Skin of body (tissue), 2 donors: ENCODE data around the gene ZSCAN31. TPM values are rescaled to one million over a fixed set of nuclear protein-coding genes. Genes with fewer than 3 reads are reported as not detected.
"Not testable (repeated sequence)": the region's sequence is repeated elsewhere in the genome, so short reads cannot be mapped to it uniquely, and the experiment has no call there.

Experiments
- DNase-seq: peaks from one replicate; lab custom pipeline; 2025; lab: John Stamatoyannopoulos, UW
- total RNA-seq: library from RNA; depleted of rRNA; stranded (reverse); fragments of >200 nt; gene quantifications from one replicate; pipeline ENCODE4 v1.2.3, GENCODE V29; 2014

The ZSCAN31 gene
- total RNA-seq: 10.1 TPM

DNA sequence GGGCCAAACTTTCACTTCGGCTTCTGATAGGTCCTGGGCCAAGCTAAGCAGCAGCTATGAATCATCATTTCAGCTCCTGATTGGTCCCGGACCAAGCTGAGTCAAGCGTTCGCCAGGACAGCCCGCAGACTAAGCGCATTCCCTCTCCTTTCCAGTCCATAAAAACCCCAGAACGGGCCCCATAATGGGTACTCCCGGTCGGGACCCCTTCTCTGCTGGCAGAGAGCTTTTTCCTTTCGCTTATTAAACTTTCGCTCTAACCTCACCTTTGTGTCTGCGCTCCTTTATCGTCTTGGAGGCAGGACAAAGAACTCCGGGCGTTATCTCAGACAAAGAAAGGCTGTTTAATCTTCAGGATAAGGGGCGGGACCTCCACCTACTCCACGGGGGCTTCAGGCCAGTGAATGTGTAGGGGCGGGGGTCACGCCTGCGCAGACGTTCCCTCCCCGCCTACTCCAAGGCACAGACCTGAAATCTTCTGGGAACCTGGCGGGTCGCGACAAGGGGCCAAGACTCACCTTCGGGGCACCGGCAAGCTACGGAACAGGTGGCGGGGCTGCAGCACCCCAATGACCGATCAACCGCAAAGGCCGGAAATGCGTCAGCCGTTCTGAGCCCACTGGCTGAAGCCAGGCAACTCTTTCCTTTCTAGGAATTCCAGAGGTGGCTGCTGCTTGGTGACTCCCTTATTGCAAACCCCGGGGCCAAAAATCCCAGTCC is at the start of gene ZSCAN31:
Gene ZSCAN31, minus strand, starts transcription at position 585 of the 720 bp plus-strand sequence. CDS start 6,465 bp downstream, outside the sequence.
- DNase-seq: peak; percentile 98

DNA sequence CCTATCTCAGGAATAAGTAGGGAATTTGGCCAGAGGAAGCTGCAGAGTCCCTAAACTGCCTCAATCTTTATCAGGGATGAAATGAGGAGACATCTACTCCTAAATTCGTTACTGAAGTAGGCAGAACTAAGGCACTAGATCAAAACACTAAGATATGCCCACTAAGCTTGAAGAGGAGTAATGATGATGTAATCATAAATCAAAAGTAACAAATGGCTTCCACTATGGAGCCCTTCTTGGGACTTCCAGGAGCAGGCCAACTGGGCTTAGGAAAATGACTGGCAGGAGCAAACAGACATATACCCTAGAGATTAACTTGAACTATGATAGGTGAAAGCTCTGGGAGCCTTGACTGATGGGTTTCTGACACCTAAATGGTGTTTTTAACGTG is 48.2 kb upstream of the ZSCAN31 start:
- no peak for DNase-seq

DNA sequence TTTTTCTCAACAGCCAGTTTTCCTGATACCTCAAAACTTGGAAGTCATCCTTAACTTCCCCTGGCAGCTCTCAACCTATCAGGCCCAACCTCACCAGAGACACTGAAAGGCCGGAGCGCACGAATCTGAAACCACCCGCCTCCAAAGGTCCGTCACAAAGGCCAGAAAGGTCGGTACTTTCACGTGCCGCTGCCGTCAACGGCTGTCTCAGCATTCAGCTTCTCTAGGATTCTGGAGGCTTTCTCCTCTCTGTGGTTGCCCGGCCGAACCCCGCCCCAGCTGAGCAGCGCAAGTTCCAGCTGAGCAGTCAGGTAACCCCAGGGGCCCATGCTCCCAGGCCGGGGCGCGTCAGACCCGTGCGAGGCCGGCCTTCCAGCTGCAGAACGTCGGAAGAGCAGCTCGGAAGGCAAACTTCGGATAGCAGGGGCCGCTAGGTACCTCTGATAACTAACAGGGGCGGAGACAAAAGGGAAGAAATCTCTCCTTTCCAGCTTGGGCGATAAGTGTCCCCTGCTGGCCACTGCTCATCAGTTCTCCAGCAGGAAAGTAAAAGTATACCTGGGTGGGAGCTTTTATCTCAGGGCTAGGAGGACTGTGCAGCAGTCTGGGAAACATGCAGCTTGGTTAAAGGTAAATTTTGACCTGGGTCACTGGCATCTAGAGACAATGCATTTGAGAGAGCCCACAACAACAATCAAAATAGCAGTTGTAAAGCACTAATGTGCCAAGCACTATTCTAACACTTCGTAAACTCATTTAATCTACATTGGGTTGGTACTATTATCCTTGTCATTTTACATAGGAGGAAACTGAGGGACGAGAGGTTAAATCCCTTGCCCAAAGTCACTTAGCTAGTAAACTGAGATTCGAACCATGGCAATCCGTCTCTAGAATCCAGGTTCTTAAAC is 47.5 kb upstream of the ZSCAN31 start:
- DNase-seq: peak; percentile 50

DNA sequence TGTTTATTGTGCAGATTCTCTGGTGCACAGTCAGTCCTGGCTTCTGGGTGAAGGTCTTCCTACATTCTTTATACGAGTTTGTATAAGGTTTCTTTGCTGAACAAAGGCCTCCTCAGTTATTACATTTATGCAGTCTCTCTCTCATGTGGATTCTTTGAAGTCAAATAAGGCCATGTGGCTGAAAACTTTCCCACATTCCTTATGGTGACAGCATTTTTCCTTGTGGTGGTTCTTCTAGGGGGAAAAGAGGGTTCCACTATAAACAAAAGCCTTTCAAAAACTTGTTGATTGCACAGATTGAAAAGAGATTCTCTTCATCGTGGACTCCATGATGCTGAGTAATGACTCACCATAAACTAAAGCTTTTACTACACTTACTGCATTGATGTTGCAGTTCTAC is 44.4 kb upstream of the ZSCAN31 start:
- no peak for DNase-seq

DNA sequence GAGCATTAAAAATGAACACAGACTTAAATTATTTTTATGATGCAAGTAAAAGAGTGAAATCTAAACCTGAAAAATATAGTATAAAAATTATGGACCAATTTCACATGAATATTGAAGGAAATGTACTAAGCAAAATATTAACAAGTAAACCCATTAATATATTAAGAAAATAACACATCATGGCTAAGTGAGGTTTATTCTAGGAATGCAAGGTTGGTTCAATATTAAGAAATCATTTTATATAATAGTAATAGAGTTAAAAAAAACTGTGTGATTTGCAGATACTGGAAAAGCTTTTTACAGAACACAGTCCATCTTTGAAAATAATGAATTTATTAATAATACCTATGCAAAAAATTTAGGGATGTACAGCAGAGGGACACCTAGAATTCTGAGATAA is 42.7 kb upstream of the ZSCAN31 start:
- DNase-seq: no peak

DNA sequence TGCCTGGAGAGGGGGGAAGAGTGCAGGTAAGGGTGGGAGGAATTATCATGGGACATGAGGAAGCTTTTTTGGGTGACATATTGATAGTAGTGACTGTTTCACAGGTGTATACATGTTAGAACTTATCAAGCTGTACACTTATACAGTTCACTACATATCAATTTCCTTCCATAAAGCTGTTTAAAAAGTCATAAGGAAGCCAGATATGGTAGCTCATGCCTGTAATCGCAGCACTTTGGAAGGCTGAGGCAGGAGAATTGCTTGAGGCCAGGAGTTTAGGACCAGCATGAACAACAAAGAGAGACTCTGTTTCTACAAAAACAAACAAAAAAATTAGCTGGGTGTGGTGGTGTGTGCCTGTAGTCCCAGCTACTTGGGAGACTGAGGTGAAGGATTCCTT is 41.9 kb upstream of the ZSCAN31 start:
- no peak for DNase-seq

DNA sequence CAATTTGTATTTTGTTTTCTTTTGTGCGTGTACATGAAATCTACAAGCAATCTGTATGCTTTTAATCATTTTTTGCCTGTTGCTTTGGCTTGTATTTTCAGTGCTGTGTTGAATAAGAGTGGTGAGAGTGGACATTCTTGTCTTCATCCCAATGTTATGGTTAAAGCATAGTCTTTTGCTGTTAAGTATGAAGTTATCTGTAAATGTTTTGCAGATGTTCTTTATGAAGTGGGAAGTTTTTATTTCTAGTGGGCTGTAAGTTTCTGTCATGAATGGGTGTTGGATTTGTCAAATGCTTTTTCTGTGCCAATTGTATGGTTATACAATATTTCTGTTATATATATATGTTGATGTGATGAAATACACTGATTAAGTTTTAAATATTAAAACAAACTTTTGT is 38.0 kb upstream of the ZSCAN31 start:
- DNase-seq: no peak

DNA sequence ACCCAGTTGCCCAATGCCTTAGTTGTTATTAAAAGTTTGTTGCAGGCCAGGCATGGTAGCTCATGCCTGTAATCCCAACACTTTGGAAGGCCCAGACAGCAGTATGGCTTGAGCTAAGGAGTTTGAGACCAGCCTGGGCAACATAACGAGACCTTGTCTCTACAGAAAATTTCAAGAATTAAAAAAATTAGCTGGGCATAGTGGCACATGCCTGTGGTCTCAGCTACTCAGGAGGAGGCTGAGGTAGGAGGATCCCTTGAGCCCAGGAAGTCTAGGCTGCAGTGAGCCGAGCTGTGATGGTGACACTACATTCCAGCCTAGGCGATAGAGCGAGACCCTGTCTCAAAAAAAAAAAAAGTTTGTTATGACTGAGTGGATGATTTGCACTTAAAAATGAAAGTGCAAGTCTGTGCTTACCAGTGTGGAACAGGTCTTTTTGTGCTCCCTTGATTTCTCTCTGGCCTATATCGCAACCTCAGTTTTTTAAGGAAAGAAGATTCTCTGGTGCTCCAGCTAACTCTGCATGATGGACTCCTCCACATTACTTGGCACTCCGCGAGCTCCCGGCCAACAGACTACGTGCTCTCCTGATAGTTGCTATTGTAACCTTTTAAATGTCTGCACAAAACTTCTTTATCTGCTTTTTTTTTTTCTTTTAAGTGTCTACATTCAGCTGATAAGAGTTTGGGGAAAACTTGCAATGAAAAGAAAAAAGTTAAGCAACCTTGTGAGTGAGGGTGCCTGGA is 35.9 kb upstream of the ZSCAN31 start:
- no peak for DNase-seq

DNA sequence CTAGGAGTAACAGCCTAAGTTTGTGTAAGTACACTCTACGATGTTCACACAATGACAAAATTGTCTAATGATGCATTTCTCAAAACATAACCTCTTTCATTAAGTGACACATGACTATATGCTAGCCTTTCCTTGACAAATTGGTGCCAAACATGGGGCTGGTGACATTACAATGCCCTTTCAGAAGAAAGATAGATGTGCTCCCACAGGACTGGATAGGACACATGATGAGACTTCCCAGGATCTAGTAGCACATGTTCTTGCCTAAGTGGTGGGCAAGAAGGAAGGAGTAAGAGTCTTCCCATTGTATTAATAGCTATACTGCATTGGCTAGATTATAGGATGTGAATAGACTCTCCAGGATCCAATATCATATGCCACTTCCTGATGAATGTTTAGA is 35.3 kb upstream of the ZSCAN31 start:
- DNase-seq: no peak

DNA sequence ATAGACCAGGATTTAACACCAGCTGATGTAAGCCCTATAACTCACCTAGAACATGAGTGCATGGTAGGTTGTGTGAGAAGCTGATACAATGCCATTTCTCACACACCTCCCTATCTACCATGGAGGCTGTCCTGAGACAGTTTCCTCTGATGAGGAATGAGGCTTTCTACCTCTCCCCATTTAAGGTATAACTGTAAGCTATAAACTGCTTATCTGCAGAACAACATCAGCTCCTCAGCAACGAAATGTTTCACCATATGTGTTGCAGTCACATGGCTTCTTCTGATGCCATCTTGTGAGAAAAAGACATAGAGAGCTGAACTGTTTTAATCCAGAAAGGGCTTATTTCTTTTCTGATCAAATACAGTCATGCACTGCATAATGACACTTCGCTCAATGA is 34.5 kb upstream of the ZSCAN31 start:
- no peak for DNase-seq

DNA sequence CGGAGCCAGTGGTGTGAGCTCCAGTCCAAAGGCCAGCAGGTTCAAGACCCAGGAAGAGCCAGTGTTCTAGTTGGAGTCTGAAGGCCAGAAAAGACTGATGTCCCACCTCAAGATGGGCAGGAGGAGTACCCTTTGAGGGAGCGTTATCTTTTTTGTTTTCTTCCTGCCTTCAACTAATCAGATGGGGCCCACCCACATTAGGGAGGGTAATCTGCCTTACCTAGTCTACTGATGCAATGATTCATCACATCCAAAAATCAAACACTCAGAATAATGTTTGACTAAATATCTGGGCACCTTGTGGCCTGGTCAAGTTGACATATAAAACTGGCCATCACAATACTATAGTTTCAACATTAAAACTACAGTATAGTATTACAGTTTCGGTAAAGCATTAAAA is 33.5 kb upstream of the ZSCAN31 start:
- DNase-seq: no peak

DNA sequence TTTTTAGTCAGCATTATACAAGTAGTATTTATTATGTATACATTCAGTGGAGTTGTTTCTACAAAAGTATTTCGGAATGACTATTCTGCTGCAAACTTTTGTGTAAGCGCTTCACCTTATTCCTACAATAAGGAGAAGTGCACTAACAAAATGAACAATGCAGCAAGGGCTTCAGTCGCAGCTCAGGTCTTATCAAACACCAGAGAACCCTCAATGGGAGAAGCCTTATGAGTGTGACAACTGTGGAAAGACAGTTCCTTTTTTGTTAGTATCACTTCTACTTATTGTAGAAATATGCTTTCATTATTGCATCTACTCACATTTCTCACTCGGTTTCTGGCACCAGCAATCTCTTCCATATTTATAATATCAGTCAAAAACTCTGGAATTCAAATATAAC is 32.6 kb upstream of the ZSCAN31 start:
- DNase-seq: no peak

DNA sequence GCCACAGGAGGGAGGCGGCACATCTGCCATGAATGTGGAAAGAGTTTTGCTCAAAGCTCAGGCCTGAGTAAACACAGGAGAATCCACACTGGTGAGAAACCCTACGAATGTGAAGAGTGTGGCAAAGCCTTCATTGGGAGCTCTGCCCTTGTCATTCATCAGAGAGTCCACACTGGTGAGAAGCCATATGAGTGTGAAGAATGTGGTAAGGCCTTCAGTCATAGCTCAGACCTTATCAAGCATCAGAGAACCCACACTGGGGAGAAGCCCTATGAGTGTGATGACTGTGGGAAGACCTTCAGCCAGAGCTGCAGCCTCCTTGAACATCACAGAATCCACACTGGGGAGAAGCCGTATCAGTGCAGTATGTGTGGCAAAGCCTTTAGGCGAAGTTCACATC is 29.6 kb upstream of the ZSCAN31 start:
- DNase-seq: not testable (repeated sequence)

DNA sequence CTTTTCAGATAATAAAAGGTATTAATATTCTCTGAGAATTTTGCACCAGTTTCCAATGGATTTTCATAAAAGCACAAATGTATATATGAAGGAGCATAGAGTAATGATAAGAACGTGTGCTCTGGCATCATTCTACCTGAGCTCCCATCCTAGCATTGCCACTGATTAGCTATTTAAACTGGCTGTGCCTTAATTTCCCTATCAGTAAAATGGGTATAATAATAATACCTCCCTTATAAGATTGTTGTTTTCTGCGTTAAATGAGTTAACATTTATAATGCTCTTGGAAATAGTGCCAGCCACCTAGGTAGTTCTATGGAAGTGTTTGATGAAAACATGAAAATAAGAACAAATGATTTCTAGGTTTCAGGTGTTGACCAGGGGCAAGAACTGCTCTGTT is 25.0 kb upstream of the ZSCAN31 start:
- no peak for DNase-seq

DNA sequence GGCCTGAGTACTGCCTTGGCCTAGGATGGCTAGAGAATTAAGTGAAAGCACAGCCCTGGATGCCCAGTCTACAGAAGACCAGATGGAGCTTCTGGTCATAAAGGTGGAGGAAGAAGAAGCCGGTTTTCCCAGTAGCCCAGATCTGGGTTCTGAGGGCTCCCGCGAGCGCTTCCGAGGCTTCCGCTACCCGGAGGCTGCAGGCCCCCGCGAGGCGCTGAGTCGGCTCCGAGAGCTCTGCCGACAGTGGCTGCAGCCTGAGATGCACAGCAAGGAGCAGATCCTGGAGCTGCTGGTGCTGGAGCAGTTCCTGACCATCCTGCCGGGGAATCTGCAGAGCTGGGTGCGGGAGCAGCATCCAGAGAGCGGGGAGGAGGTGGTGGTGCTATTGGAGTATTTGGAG is 23.6 kb upstream of the ZSCAN31 start:
- DNase-seq: not testable (repeated sequence)

DNA sequence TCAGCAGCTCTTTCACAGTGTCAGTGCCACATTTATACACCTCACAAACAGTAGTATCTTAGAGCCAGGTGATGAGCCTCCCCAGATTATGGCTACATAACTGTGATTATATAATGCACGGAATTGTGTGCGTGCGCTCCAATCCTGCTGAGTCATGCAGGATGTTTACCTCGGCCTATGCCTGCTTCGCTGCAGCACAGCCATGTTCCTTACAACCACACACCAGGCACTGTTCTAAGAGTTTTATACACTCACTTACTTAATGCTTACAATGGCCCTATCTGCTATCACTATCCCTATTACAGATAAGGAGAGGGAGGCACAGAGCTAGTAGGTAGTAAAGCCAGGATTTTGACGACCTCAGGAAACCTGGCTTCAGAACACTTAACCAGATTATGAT is 21.1 kb upstream of the ZSCAN31 start:
- DNase-seq: no peak

DNA sequence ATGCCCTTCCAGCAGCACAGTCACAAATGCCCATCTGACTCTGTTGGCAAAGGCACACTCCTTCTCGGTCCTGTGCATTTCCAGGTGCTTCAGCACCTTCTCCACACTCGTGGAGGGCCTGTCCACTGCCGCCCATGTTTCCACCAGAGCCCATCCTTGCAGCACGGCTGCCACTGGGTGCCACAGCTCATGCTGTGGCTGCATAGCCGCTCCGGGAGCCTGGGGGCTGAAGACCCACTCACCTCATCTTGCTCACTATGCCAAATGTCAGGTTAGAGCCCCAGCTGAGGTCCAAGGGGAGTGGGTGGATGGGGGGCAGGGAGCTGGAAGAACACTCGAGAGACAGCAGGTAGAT is 20.7 kb upstream of the ZSCAN31 start:
- DNase-seq: no peak

DNA sequence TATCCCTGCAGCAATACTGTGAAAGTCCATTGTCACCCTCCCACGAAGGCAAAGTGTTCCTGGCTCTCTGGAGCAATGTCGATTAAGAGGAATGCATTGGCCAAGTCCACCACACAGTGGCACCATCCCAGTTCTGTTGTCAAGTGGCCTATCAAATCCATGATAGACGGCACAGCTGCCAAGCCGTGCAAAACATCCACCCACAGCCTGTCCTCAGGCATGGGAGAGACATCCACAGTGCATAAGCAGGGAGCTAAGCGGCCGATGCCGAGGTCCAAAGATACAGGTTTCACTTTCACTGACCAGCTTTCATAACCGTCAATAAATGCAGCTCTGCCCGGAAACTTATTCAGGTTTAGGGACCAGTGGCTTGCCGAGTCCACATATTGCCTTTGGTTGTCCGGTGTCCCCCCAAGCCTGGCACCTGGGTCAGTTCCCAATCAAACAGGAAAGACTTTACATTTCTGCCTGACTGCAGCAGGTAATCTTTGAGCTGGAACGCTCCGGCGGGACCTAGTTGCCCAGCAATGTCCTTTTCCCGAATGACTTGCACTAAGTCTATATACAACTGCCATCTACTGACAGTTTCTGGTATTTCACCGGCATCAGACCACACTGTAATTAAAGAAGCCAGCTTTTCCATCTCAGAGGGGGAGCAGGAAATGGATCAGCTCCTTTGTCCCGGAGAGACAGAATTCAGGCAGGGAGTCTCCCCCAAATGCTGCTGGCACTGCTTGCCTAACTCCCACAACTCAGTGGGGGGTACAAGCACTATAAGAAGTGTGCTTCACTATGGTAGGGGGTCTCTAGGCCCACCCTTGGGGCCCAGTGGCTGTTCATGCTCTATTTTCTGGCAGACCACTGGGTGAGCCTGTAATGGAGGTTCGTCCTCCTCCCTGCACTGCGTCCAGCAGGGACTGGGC is 20.1 kb upstream of the ZSCAN31 start:
- peak; percentile 74 for DNase-seq

DNA sequence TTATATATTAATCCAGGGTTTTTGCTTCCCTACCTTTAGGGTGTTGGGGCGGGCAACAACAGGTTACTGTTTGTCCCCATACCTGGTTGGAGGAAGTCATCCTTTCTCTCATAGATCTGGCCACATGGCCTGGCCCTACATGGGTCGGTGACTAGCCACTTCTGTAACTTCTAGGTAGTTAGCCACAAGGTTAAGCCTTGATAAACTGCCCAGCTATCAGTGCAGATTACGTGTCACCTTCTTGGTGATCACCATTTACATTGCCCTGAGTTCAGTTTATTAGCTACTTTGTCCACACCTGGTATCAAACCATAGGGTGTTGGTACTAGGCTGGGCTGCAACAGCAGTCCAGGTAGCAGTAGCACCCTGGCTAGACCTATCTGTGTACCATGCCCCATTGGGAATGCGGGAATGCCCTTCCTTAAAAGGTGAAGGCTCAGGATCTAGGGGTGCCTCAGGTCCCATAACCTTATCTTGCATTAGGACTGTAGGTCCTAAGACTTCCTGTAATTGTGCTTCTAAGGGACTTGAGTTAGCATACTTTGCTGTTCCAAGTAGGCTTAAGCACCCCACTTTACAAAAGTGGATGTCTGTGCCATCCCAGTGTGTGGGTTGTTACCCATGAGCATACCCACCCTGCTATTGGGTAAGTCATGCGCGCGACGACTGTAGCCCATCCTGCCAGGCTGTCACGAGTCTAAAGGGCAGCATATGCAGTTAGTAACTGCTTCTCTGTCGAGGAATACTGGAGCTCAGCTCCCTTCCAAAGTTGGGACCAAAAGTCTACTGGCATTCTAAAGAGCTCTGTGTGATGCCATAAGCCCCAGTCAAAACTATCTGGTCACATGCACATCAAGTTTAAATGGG is 19.0 kb upstream of the ZSCAN31 start:
- DNase-seq: peak; percentile 1
